IMR-90 (cell line): ENCODE data around the gene SELENOM. TPM values are rescaled to one million over a fixed set of nuclear protein-coding genes. Genes with fewer than 3 reads are reported as not detected.

Experiments used
- ATAC-seq: fragments of 200-7000 bp; cut with Tn5 transposase; 2 replicates; pipeline ENCODE4 v1.9.1; 2020; ENCODE audit warnings: low read depth, mild to moderate bottlenecking, moderate library complexity
- BruUV-seq: library from RNA; stranded (reverse); fragments of 400-500 nt; replicated peaks from 2 replicates; lab custom pipeline; 2021; lab: Mats Ljungman, UMichigan
- CTCF ChIA-PET: fragments of 300-600 bp; formaldehyde crosslinking; extraction: SDS; loops from one replicate; lab custom pipeline; 2021; ENCODE audit warnings: antibody characterized with exemption; lab: Yijun Ruan, JAX
- POLR2A ChIA-PET: fragments of 300-600 bp; sonication (Branson Sonifier 250); formaldehyde crosslinking; loops from one replicate; lab custom pipeline; 2022; ENCODE audit warnings: antibody characterized with exemption; ENCODE audit not compliant: unreplicated experiment; lab: Charles Lee
- DNase-seq: peaks from one replicate; pipeline ENCODE4 v3.0.0; 2013
- H2AFZ ChIP-seq: replicated peaks from 2 replicates; pipeline ENCODE3; 2013; ENCODE audit warnings: low read length, mild to moderate bottlenecking; ENCODE audit not compliant: poor library complexity
- H2AK5ac ChIP-seq: 2 replicates; pipeline ENCODE4 v1.6.1; 2013; ENCODE audit warnings: low read depth, low read length, inconsistent platforms
- H2AK9ac ChIP-seq: replicated peaks from 2 replicates; pipeline ENCODE3; 2013; ENCODE audit warnings: mild to moderate bottlenecking, low read depth, low read length, moderate library complexity; ENCODE audit not compliant: poor library complexity
- H2BK120ac ChIP-seq: 2 replicates; pipeline ENCODE4 v1.6.1; 2013; ENCODE audit warnings: low read depth, low read length, inconsistent platforms
- H2BK15ac ChIP-seq: 3 replicates; pipeline ENCODE4 v1.6.1; 2013; ENCODE audit warnings: low read depth, low read length, inconsistent platforms
- H2BK20ac ChIP-seq: 2 replicates; pipeline ENCODE4 v1.6.1; 2013; ENCODE audit warnings: low read depth, mild to moderate bottlenecking, inconsistent platforms, low read length, moderate library complexity
- H2BK5ac ChIP-seq: 2 replicates; pipeline ENCODE4 v1.6.1; 2013; ENCODE audit warnings: mild to moderate bottlenecking, low read depth, low read length, inconsistent platforms; ENCODE audit not compliant: poor library complexity, severe bottlenecking
- H3K14ac ChIP-seq: replicated peaks from 2 replicates; pipeline ENCODE4 v1.6.1; 2013; ENCODE audit warnings: low read depth, low read length, inconsistent platforms
- H3K18ac ChIP-seq: 2 replicates; pipeline ENCODE4 v1.6.1; 2013; ENCODE audit warnings: low read depth, low read length, control low read depth
- H3K23ac ChIP-seq: 2 replicates; pipeline ENCODE4 v1.6.1; 2013; ENCODE audit warnings: low read depth, low read length, inconsistent platforms
- H3K27ac ChIP-seq: 2 replicates; pipeline ENCODE4 v1.5.1; 2013; ENCODE audit warnings: mild to moderate bottlenecking, control low read depth, low read length; ENCODE audit not compliant: insufficient read depth
- H3K27me3 ChIP-seq: 2 replicates; pipeline ENCODE4 v1.6.1; 2013; ENCODE audit warnings: low read length; ENCODE audit not compliant: control insufficient read depth, insufficient read depth
- H3K36me3 ChIP-seq: 2 replicates; pipeline ENCODE4 v1.6.1; 2013; ENCODE audit warnings: low read length, mixed read lengths; ENCODE audit not compliant: control insufficient read depth, insufficient read depth
- H3K4ac ChIP-seq: 2 replicates; pipeline ENCODE4 v1.6.1; 2013; ENCODE audit warnings: low read depth, low read length, inconsistent platforms
- H3K4me1 ChIP-seq: 2 replicates; pipeline ENCODE4 v1.6.1; 2013; ENCODE audit warnings: low read length, mixed read lengths; ENCODE audit not compliant: control insufficient read depth, insufficient read depth
- H3K4me2 ChIP-seq: 2 replicates; pipeline ENCODE4 v1.6.1; 2013; ENCODE audit warnings: low read depth, mild to moderate bottlenecking, control low read depth, low read length, moderate library complexity
- H3K4me3 ChIP-seq: 2 replicates; pipeline ENCODE4 v1.5.1; 2013; ENCODE audit warnings: low read depth, mild to moderate bottlenecking, control low read depth, low read length, moderate library complexity; ENCODE audit not compliant: insufficient read depth
- H3K56ac ChIP-seq: 2 replicates; pipeline ENCODE4 v1.6.1; 2013; ENCODE audit warnings: low read length, inconsistent platforms; ENCODE audit not compliant: insufficient read depth; ENCODE audit errors: extremely low read depth
- H3K79me1 ChIP-seq, 2 experiments: 2 replicates each; pipeline ENCODE4 v1.6.1; 2013; ENCODE audit warnings: low read length in 2 of 2, inconsistent platforms in 1 of 2, low read depth in 1 of 2
- H3K9ac ChIP-seq: 2 replicates; pipeline ENCODE4 v1.6.1; 2013; ENCODE audit warnings: low read depth, low read length, control low read depth
- H3K9me1 ChIP-seq: 2 replicates; pipeline ENCODE4 v1.6.1; 2013; ENCODE audit warnings: low read length, inconsistent platforms; ENCODE audit not compliant: insufficient read depth
- H3K9me3 ChIP-seq: 2 replicates; pipeline ENCODE4 v1.6.1; 2013; ENCODE audit warnings: low read length; ENCODE audit not compliant: control insufficient read depth, insufficient read depth
- H4K20me1 ChIP-seq: 2 replicates; pipeline ENCODE4 v1.6.1; 2013; ENCODE audit warnings: low read length, inconsistent platforms; ENCODE audit not compliant: insufficient read depth
- H4K5ac ChIP-seq: 2 replicates; pipeline ENCODE4 v1.6.1; 2013; ENCODE audit warnings: mild to moderate bottlenecking, low read depth, low read length, control low read depth
- H4K8ac ChIP-seq, 2 experiments: 2 replicates each; pipeline ENCODE4 v1.6.1; 2013; ENCODE audit warnings: low read depth in 2 of 2, low read length in 2 of 2, control low read depth in 1 of 2, inconsistent platforms in 1 of 2
- H4K91ac ChIP-seq: 2 replicates; pipeline ENCODE4 v1.6.1; 2013; ENCODE audit warnings: low read depth, low read length, inconsistent platforms; ENCODE audit not compliant: insufficient read depth
- CEBPB ChIP-seq: IDR thresholded peaks from 2 replicates; pipeline ENCODE4 v1.6.1; 2012; ENCODE audit warnings: low read depth, low read length, improper control_type of control experiment
- CHD1 ChIP-seq: IDR thresholded peaks from 2 replicates; pipeline ENCODE4 v1.6.1; 2012; ENCODE audit warnings: low read depth, low read length, improper control_type of control experiment
- WGBS, 2 experiments: methylation state at CpG; one replicate each; pipeline versions ENCODE4 v1.1.5 to v1.1.7; 2013; ENCODE audit warnings: missing lambda C conversion rate in 2 of 2; ENCODE audit not compliant: insufficient read length in 1 of 2; ENCODE audit errors: extremely low coverage in 2 of 2; 5-methylcytosine and 5-hydroxymethylcytosine counted together
- dilution Hi-C: fragments of 300-500 bp; cut with HindIII; formaldehyde crosslinking; loops from one replicate; pipeline ENCODE4 v1.14.3; 2018; ENCODE audit warnings: low sequenced_read_pairs; ENCODE audit not compliant: unreplicated experiment
- in situ Hi-C: fragments of 300-500 bp; cut with MboI; formaldehyde crosslinking; loops from 3 replicates; pipeline ENCODE4 v1.14.3; 2019; ENCODE audit warnings: low sequenced_read_pairs, inconsistent platforms, mixed read lengths
- intact Hi-C: fragments of 100-400 bp; cut with micrococcal nuclease; formaldehyde crosslinking; loops from 2 replicates; pipeline ENCODE4 v1.10.0; 2022
- polyA plus RNA-seq, 3 experiments: library from polyadenylated mRNA; depleted of rRNA; stranded (reverse); fragments of >200 nt; gene quantifications; 2 replicates each; pipeline ENCODE4 v1.2.3, GENCODE V29; 2012; ENCODE audit warnings: low replicate concordance in 1 of 3
- total RNA-seq: library from RNA; depleted of rRNA; stranded (reverse); fragments of >200 nt; gene quantifications from 2 replicates; pipeline ENCODE4 v1.2.3, GENCODE V29; 2012

SELENOM gene
- total and polyA plus RNA-seq, 2 of the 4 experiments (the other 2 are of a cell fraction) = 46.2 to 270 TPM

DNA sequence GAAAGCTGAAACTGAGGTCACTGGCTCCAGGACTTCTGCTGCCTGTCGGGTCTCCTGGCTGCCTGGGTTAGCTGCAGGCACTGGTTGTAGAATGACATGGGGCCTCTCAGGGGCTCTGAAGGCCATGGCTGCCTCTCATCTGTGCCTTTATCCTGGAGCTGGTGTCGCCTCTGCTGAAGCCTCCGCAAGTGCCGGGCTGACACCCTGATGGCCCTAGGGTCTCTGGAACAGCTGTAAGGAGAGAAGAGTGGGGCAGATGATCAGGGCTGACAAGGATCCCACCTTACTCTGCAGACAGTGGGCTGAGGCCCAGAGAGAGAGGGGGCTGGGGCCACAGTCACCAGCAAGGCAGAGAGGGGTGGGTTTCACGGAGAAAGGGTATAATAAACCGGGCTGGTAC, 28.3 kb upstream of the SELENOM start:
- H3K27me3 ChIP-seq = peaks cover 22% of the 10 kb centered on the region
- H3K9me3 ChIP-seq = no peaks in the 10 kb centered on the region
- no peak overlapping the region for H3K4me2 ChIP-seq
- H3K18ac ChIP-seq = no peak overlapping the region
- H3K36me3 ChIP-seq = no peaks in the 10 kb centered on the region
- H2BK15ac ChIP-seq = no peak overlapping the region
- ATAC-seq (no peak), DNase-seq (no peak)
- H3K56ac ChIP-seq = no peak overlapping the region
- H3K4me1 ChIP-seq = no peaks in the 10 kb centered on the region
- H2BK20ac ChIP-seq = no peak overlapping the region
- H2BK120ac ChIP-seq = no peak overlapping the region
- no peaks in the 10 kb centered on the region for H3K79me1 ChIP-seq
- H3K14ac ChIP-seq = no peak overlapping the region
- H3K9ac ChIP-seq = no peak overlapping the region
- no TSS peak for BruUV-seq
- H4K8ac ChIP-seq = no peak overlapping the region
- H2AFZ ChIP-seq = no peak overlapping the region
- H4K5ac ChIP-seq = no peak overlapping the region
- no peaks in the 10 kb centered on the region for H3K9me1 ChIP-seq
- no peak for TF ChIP-seq CHD1
- no peak for TF ChIP-seq CEBPB
- in situ Hi-C loops (no loop called here), intact Hi-C loops (no loop called here), dilution Hi-C loops (no loop called here)
- no peak overlapping the region for H3K4ac ChIP-seq
- H2AK5ac ChIP-seq = no peak overlapping the region
- no peak overlapping the region for H3K23ac ChIP-seq
- H2AK9ac ChIP-seq = no peak overlapping the region
- 100% methylated on average over 1 of the region's 6 CpGs; no CpG with 5 or more reads in 1 of the 2 experiments for WGBS, 2 experiments
- H4K91ac ChIP-seq = no peak overlapping the region
- no peaks in the 10 kb centered on the region for H4K20me1 ChIP-seq
- no peak overlapping the region for H3K27ac ChIP-seq
- CTCF ChIA-PET = interaction anchor here (1.4 kb wide), 1 partner anchor 28 kb away, joined by 4 read pairs; the partner anchor contains the start of gene SELENOM
- no peak overlapping the region for H3K4me3 ChIP-seq
- H2BK5ac ChIP-seq = no peak overlapping the region
- POLR2A ChIA-PET = no interaction called here
